Kidney (tissue), 14 donors: Measurements from ENCODE around the gene MRPL11. TPM values are rescaled to one million over a fixed set of nuclear protein-coding genes. Genes with fewer than 3 reads are reported as not detected.
A peak's percentile ranks its signal among the peaks of the same experiment; 100 is the strongest.

Experiments used
- DNase-seq, 5 donors: peaks; one replicate each; pipeline ENCODE4 v3.0.0-alpha.2; 2013 to 2020
- FAIRE-seq: peaks from 2 replicates; lab custom pipeline; 2012; peaks lifted over from hg19 to GRCh38; lab: Jason Lieb, UNC
- H3K27ac ChIP-seq, 2 donors: one replicate each; pipeline ENCODE4 v1.7.0; 2013; ENCODE audit warnings: low read depth in 2 of 2, low read length in 2 of 2, inconsistent platforms in 1 of 2
- H3K27me3 ChIP-seq: one replicate; pipeline ENCODE4 v1.7.1; 2013; ENCODE audit warnings: low read length, inconsistent platforms; ENCODE audit not compliant: control insufficient read depth, insufficient read depth
- H3K36me3 ChIP-seq, 3 donors: one replicate each; pipeline versions ENCODE4 v1.7.0 to v1.7.1; 2013; ENCODE audit warnings: low read length in 3 of 3, control low read depth in 1 of 3, inconsistent platforms in 1 of 3; ENCODE audit not compliant: insufficient read depth in 3 of 3, control insufficient read depth in 2 of 3
- H3K4me1 ChIP-seq, 3 donors: one replicate each; pipeline versions ENCODE4 v1.7.0 to v1.7.1; 2013; ENCODE audit warnings: low read length in 3 of 3, inconsistent platforms in 1 of 3, low read depth in 1 of 3; ENCODE audit not compliant: control insufficient read depth in 2 of 3, insufficient read depth in 2 of 3
- H3K4me3 ChIP-seq, 3 donors: one replicate each; pipeline versions ENCODE4 v1.7.0 to v1.8.1; 2013; ENCODE audit warnings: low read length in 3 of 3, control low read depth in 1 of 3, inconsistent platforms in 1 of 3
- H3K9ac ChIP-seq, 3 donors: one replicate each; pipeline versions ENCODE4 v1.7.0 to v1.7.1; 2013; ENCODE audit warnings: low read length in 3 of 3, control low read depth in 1 of 3, inconsistent platforms in 1 of 3
- H3K9me3 ChIP-seq, 3 donors: one replicate each; pipeline versions ENCODE4 v1.7.0 to v1.7.1; 2013; ENCODE audit warnings: low read length in 3 of 3, control low read depth in 1 of 3, inconsistent platforms in 1 of 3; ENCODE audit not compliant: control insufficient read depth in 2 of 3, insufficient read depth in 1 of 3
- intact Hi-C: fragments of 100-400 bp; cut with DNase I; formaldehyde crosslinking; loops from one replicate; pipeline ENCODE4 v1.11.1; 2022
- polyA plus RNA-seq: library from polyadenylated mRNA; stranded (reverse); fragments of 350-450 nt; fragmentation: Illumina TruSeq; extraction: RNeasy Lipid Tissue Mini Kit (QIAGEN cat#74804); gene quantifications from one replicate; pipeline ENCODE4 v1.2.3, GENCODE V29; 2014; ENCODE audit warnings: low read depth, low replicate concordance; ENCODE audit not compliant: insufficient read depth
- total RNA-seq: library from RNA; stranded (reverse); fragmentation: NEBNext Ultra II Directional; extraction: Animal tissue kit (Norgen Biotek cat#: 25700); gene quantifications from one replicate; pipeline ENCODE4 v1.2.1, GENCODE V29; 2021
- TF ChIP-seq, protein P1 (sequence below): IDR thresholded peaks from 3 replicates; pipeline ENCODE4 v1.5.1; 2012; ENCODE audit warnings: mild to moderate bottlenecking, moderate library complexity, borderline replicate concordance; ENCODE audit not compliant: insufficient read depth; ENCODE audit errors: extremely low read depth
- donor health status: control.
- donor health status: control.
- donor health status: control.
- donor health status: control.
- donor health status: control.
- donor health status: DM: yes; HTN: yes; CAD: no.
- donor health status: Normal renal cell carcinoma (clear cell type).

Gene MRPL11
- total and polyA plus RNA-seq, 2 donors from 2014 or later = 34.1 to 97.3 TPM

DNA sequence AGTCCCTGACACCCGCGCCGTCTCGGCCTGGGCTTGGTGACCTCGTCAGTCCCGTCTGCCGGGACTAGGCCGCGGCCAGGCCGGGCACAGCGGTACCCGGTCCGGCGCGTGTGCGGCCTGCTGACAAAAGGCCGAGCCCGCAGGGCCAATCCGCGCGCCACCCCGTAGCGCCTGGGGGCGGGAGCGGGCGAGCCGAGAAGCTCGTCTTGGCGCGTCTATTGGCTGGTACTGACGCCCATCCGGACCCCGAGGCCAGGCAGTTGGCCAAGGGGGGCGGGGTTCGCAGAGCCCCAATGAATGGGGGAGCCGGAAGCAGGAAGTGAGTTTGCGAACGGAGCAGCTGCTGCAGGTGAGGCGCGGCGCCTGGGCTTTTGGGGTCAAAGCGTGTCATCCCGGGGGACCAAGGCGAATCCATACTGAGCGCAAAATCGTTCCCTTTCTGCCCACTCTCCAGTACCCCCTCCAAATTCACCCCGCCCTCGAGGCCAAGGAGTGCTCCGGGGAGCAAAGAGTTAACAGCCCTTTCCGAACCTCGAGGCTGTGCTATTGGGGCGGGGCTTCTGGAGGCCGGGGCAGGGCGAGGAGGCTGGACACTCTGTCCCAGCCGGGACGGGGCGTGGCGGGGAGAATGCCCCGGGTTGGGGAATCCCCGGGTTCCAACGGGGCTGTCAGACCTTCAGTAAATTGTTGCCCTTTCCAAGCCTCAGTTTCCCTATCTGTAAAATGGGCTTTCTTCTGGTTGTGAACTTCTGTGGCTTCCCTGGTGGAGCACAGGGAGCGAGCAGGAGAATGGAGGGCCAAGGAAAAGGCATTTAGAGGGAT is 41.7 kb upstream of the MRPL11 start, which contains the start of gene DPP3:
TSS of gene DPP3 (plus strand) at position 318 of the 822 bp plus-strand sequence. CDS start 1,767 bp downstream, outside the sequence.
- no peaks in the 10 kb centered on the region for H3K27me3 ChIP-seq
- intact Hi-C loops = no loop called here
- H3K9me3 ChIP-seq = no peaks in the 10 kb centered on the region
- DNase-seq = peak; percentile 96 to 99 (median 98)
- TF ChIP-seq, protein P1, sequence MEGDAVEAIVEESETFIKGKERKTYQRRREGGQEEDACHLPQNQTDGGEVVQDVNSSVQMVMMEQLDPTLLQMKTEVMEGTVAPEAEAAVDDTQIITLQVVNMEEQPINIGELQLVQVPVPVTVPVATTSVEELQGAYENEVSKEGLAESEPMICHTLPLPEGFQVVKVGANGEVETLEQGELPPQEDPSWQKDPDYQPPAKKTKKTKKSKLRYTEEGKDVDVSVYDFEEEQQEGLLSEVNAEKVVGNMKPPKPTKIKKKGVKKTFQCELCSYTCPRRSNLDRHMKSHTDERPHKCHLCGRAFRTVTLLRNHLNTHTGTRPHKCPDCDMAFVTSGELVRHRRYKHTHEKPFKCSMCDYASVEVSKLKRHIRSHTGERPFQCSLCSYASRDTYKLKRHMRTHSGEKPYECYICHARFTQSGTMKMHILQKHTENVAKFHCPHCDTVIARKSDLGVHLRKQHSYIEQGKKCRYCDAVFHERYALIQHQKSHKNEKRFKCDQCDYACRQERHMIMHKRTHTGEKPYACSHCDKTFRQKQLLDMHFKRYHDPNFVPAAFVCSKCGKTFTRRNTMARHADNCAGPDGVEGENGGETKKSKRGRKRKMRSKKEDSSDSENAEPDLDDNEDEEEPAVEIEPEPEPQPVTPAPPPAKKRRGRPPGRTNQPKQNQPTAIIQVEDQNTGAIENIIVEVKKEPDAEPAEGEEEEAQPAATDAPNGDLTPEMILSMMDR = no peak
- peak within 1 kb of the TSS; percentile 68 to 86 (median 83) for H3K4me3 ChIP-seq
- H3K9ac ChIP-seq = peak within 1 kb of the TSS; percentile 73 to 96 (median 83)
- no peaks in the 10 kb centered on the region for H3K36me3 ChIP-seq
- H3K27ac ChIP-seq = peak within 1 kb of the TSS; percentile 71 to 72
- no peak for FAIRE-seq
- H3K4me1 ChIP-seq = peaks cover 0 to 11% (median 10%) of the 10 kb centered on the region in 3 donors

DNA sequence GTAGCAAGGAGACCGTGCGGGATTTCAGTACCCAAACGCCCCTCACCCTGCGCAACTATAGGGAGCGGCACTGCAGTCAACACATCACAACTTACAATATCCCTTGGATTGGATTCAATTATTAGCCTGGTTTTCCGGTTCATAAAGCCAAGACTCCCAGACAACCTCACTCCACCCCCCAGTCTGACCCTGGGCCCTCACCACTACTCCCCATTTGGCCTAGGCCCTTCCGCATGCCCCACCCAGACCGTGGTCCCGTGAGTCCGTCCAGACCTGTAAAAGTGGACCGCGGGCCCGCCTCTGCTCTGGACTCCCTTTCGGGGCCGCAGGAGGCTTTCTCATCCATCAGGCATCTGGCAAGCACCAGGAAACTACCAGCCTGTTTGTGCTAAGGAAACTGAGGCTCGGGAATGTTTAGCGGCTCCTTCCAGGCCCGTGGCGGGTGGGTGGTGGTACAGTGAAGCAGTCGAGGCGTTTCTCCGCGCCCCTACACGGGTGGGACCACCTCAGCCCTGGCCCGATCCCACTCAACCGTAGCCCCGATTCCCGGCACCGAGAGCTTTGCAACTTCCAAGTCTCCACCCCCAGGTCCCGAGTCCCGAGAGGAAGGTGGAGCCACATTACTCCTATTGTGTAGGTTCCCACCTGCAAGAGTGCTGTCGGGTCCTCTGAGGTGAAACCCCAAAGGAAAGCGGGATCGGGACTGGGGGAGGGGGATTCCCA is 40.9 kb upstream of the MRPL11 start:
- Histone ChIP-seq H3K4me3 (peak overlapping the region; percentile 68 to 83 (median 81)), H3K27ac (peak overlapping the region; percentile 71 to 72), H3K4me1 (peaks cover 0 to 11% (median 10%) of the 10 kb centered on the region in 3 donors), H3K9me3 (no peaks in the 10 kb centered on the region), H3K27me3 (no peaks in the 10 kb centered on the region), H3K9ac (peak overlapping the region; percentile 67 to 96 (median 83)), H3K36me3 (no peaks in the 10 kb centered on the region)
- FAIRE-seq = no peak
- TF ChIP-seq, protein P1 = no peak
- DNase-seq = peak; percentile 33 to 85 (median 60)
- intact Hi-C loops = no loop called here

- intact Hi-C loops = no loop called here
- Histone ChIP-seq H3K36me3 (peaks cover 0 to 6% (median 3%) of the 10 kb centered on the region in 3 donors), H3K9me3 (no peaks in the 10 kb centered on the region), H3K9ac (peak overlapping the region; percentile 67 to 96 (median 83)), H3K4me1 (peaks cover 0 to 10% (median 9%) of the 10 kb centered on the region in 3 donors), H3K27me3 (no peaks in the 10 kb centered on the region), H3K27ac (peak overlapping the region in 1 of 2 donors; percentile 71), H3K4me3 (peak overlapping the region; percentile 68 to 83 (median 81))
- FAIRE-seq (no peak), DNase-seq (peak in 4 of 5 donors; percentile 31 to 45 (median 36))
- TF ChIP-seq, protein P1 = peak; percentile 70
Observed at GRCh38 chr11:66478729-66479393, 40.2 kb upstream of the MRPL11 start.
